Measurements from ENCODE around the gene IL17RA. TPM values are rescaled to one million over a fixed set of nuclear protein-coding genes. Genes with fewer than 3 reads are reported as not detected.

The IL17RA gene
- total RNA-seq, 1 donor from 2014 or later = 49.8 TPM

GRCh38 chr22:17046566-17047348, 38.0 kb upstream of the IL17RA start:
- Histone ChIP-seq H3K4me3 (no peak overlapping the region), H3K36me3 (no peaks in the 10 kb centered on the region), H3K9me3 (no peaks in the 10 kb centered on the region), H3K27ac (no peak overlapping the region), H3K4me1 (no peaks in the 10 kb centered on the region), H3K27me3 (no peaks in the 10 kb centered on the region)
- ATAC-seq (peak; percentile 27), DNase-seq (no peak)
- intact Hi-C loops (cut with DNase I) = no loop called here
- TF ChIP-seq, protein P1, sequence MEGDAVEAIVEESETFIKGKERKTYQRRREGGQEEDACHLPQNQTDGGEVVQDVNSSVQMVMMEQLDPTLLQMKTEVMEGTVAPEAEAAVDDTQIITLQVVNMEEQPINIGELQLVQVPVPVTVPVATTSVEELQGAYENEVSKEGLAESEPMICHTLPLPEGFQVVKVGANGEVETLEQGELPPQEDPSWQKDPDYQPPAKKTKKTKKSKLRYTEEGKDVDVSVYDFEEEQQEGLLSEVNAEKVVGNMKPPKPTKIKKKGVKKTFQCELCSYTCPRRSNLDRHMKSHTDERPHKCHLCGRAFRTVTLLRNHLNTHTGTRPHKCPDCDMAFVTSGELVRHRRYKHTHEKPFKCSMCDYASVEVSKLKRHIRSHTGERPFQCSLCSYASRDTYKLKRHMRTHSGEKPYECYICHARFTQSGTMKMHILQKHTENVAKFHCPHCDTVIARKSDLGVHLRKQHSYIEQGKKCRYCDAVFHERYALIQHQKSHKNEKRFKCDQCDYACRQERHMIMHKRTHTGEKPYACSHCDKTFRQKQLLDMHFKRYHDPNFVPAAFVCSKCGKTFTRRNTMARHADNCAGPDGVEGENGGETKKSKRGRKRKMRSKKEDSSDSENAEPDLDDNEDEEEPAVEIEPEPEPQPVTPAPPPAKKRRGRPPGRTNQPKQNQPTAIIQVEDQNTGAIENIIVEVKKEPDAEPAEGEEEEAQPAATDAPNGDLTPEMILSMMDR (IDR thresholded peaks at IDR 0.05) = no peak

- no peak for ATAC-seq
- Histone ChIP-seq H3K27me3 (no peaks in the 10 kb centered on the region), H3K4me3 (no peak overlapping the region), H3K27ac (no peak overlapping the region), H3K36me3 (no peaks in the 10 kb centered on the region), H3K4me1 (no peaks in the 10 kb centered on the region), H3K9me3 (no peaks in the 10 kb centered on the region)
- no peak for DNase-seq
- intact Hi-C loops (cut with DNase I) = no loop called here
- TF ChIP-seq, protein P1 (IDR thresholded peaks at IDR 0.05) = no peak
Observed at GRCh38 chr22:17047656-17048055, 37.1 kb upstream of the IL17RA start.

DNA sequence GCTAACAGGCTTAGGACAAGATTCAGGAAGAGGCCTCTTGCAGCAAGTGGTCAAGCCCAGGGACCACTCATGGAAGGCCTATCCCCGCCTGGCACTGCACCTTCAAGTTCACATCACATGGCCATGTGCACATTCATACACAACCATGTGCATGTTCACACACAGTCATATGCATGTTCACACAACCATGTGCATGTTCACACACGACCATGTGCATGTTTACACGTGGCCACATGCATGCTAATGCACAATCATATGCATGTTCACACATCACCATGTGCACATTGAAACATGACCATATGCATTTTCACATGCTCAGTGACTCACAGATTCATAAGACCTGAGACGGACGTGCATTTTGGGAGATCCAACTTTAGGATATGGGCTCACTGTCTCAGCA, 28.7 kb upstream of the IL17RA start:
- no peaks in the 10 kb centered on the region for H3K36me3 ChIP-seq
- intact Hi-C loops (cut with DNase I) = loop anchor here (10.0 kb wide), 1 partner anchor 131 kb away; no protein-coding TSS in a partner anchor
- H3K4me1 ChIP-seq = no peaks in the 10 kb centered on the region
- TF ChIP-seq, protein P1 (IDR thresholded peaks at IDR 0.05) = no peak
- peaks cover 8% of the 10 kb centered on the region for H3K27me3 ChIP-seq
- DNase-seq (no peak), ATAC-seq (no peak)
- H3K4me3 ChIP-seq = no peak overlapping the region
- H3K27ac ChIP-seq = no peak overlapping the region
- H3K9me3 ChIP-seq = no peaks in the 10 kb centered on the region

DNA sequence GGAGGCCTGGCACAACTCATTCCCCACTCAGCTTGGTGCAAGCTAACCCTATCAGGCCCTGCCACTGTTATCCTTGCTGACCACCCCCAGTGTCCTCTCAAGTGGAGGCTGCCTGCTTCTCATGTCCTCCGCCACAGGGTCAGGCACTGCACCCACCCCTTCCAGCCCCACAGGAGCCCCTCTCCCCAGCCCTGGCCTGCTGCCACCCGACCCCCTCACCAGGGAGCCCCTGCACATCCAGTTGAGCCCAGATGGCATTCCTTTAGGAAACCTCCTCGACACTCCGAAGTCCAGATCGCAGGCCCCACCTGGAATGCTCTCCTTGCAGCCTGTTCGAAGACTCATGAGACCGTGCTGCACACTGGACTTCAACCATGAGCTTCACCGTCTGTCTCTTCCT, 28.0 kb upstream of the IL17RA start:
- DNase-seq (no peak), ATAC-seq (peak; percentile 10)
- Histone ChIP-seq H3K4me3 (no peak overlapping the region), H3K27ac (no peak overlapping the region), H3K27me3 (peaks cover 8% of the 10 kb centered on the region), H3K4me1 (no peaks in the 10 kb centered on the region), H3K9me3 (no peaks in the 10 kb centered on the region), H3K36me3 (no peaks in the 10 kb centered on the region)
- TF ChIP-seq, protein P1 (IDR thresholded peaks at IDR 0.05) = no peak
- intact Hi-C loops (cut with DNase I) = loop anchor here (10.0 kb wide), 1 partner anchor 132 kb away; no protein-coding TSS in a partner anchor

DNA sequence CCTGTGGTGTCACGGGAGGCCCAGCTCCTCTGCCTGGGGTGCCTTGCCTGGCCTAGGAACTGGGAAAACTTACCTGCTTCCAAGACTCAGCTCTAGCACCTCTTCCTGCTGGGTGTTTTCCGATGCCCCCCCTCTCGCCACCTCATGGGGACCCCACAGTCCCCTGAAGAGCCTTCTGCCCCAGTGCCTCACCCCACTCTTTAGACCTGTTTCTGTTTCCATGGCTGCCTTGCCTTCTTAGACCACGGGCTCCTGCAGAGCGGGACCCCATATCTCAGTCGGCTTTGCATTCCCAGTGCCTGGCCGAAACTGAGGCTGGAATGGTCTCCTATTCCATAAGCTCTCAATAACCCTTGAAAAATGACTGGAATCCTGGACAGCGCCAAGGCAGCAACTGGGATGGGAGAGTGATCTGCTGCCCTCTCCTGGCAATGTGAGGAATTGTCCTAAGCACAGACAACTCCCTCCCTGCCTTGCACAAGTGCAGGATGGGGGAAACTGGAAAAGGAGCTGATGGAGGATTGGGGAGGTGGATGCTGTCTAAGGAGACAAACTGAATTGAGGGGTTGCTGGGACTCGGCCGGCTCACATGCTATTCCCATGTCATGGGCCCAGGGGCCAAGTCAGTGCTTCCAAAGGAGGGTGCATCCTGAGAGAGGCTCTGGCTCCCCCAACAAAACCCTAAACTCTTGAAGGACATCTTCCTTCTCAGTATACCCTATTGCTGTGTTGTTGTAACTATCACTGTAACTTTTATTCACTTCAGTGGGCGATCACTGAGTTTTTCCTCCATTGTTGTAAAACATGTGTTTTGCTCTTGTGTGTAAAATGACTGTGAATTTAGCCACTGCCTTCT, 26.6 kb upstream of the IL17RA start:
- Histone ChIP-seq H3K4me3 (no peak overlapping the region), H3K27me3 (peaks cover 8% of the 10 kb centered on the region), H3K9me3 (no peaks in the 10 kb centered on the region), H3K27ac (no peak overlapping the region), H3K36me3 (no peaks in the 10 kb centered on the region), H3K4me1 (peaks cover 2% of the 10 kb centered on the region)
- TF ChIP-seq, protein P1 (IDR thresholded peaks at IDR 0.05) = peak; percentile 92
- ATAC-seq (peak; percentile 93), DNase-seq (peak; percentile 69)
- intact Hi-C loops (cut with DNase I) = loop anchor here (10.0 kb wide), 1 partner anchor 133 kb away; no protein-coding TSS in a partner anchor
